H9 (cell line): ENCODE data around the gene MGAT4A. TPM values are rescaled to one million over a fixed set of nuclear protein-coding genes. Genes with fewer than 3 reads are reported as not detected.

Experiments
- DNase-seq: peaks from one replicate; pipeline ENCODE4 v3.0.0-alpha.2; 2017
- H2AFZ ChIP-seq: one replicate; pipeline ENCODE4 v1.6.1; 2013; ENCODE audit warnings: mild to moderate bottlenecking, low read length, control low read depth, moderate library complexity
- H2AK5ac ChIP-seq: 2 replicates; pipeline ENCODE4 v1.6.1; 2013; ENCODE audit warnings: low read length, control low read depth, mixed read lengths; ENCODE audit not compliant: insufficient read length
- H2BK120ac ChIP-seq: one replicate; pipeline ENCODE4 v1.6.1; 2013; ENCODE audit warnings: low read depth, mild to moderate bottlenecking, low read length, control low read depth, inconsistent platforms; ENCODE audit not compliant: poor library complexity, severe bottlenecking
- H2BK12ac ChIP-seq: 2 replicates; pipeline ENCODE4 v1.6.1; 2013; ENCODE audit warnings: low read length, control low read depth, mixed read lengths, low read depth; ENCODE audit not compliant: insufficient read length
- H2BK15ac ChIP-seq: 2 replicates; pipeline ENCODE4 v1.6.1; 2013; ENCODE audit warnings: low read depth, low read length, control low read depth
- H2BK20ac ChIP-seq: one replicate; pipeline ENCODE4 v1.6.1; 2013; ENCODE audit warnings: low read depth, mild to moderate bottlenecking, low read length, control low read depth, inconsistent platforms; ENCODE audit not compliant: poor library complexity, severe bottlenecking
- H2BK5ac ChIP-seq: 2 replicates; pipeline ENCODE4 v1.6.1; 2013; ENCODE audit warnings: low read length, control low read depth, mixed read lengths; ENCODE audit not compliant: insufficient read length
- H3K14ac ChIP-seq: 2 replicates; pipeline ENCODE4 v1.6.1; 2013; ENCODE audit warnings: low read length, control low read depth; ENCODE audit not compliant: insufficient read depth
- H3K18ac ChIP-seq: 2 replicates; pipeline ENCODE4 v1.6.1; 2013; ENCODE audit warnings: low read depth, mild to moderate bottlenecking, mixed read lengths, low read length, control low read depth; ENCODE audit not compliant: insufficient read length
- H3K23ac ChIP-seq: 2 replicates; pipeline ENCODE4 v1.6.1; 2013; ENCODE audit warnings: low read length, control low read depth, mixed read lengths, low read depth; ENCODE audit not compliant: insufficient read length
- H3K23me2 ChIP-seq: 2 replicates; pipeline ENCODE4 v1.6.1; 2013; ENCODE audit warnings: low read depth, mild to moderate bottlenecking, mixed read lengths, low read length, control low read depth; ENCODE audit not compliant: insufficient read length, poor library complexity, severe bottlenecking
- H3K27ac ChIP-seq: 2 replicates; pipeline ENCODE4 v1.5.1; 2013; ENCODE audit warnings: low read length, control low read depth, mixed read lengths, low read depth; ENCODE audit not compliant: insufficient read length
- H3K27me3 ChIP-seq: 2 replicates; pipeline ENCODE4 v1.6.1; 2013; ENCODE audit warnings: low read length, control low read depth, inconsistent platforms; ENCODE audit not compliant: insufficient read depth
- H3K4ac ChIP-seq: 2 replicates; pipeline ENCODE4 v1.6.1; 2013; ENCODE audit warnings: low read depth, mild to moderate bottlenecking, control low read depth, inconsistent platforms, low read length, moderate library complexity
- H3K4me1 ChIP-seq: 2 replicates; pipeline ENCODE4 v1.6.1; 2013; ENCODE audit warnings: low read length, control low read depth, inconsistent platforms; ENCODE audit not compliant: insufficient read depth
- H3K4me2 ChIP-seq: 2 replicates; pipeline ENCODE4 v1.6.1; 2013; ENCODE audit warnings: low read length, control low read depth, mixed read lengths; ENCODE audit not compliant: insufficient read length, insufficient read depth
- H3K56ac ChIP-seq: 2 replicates; pipeline ENCODE4 v1.6.1; 2013; ENCODE audit warnings: low read depth, mild to moderate bottlenecking, mixed read lengths, low read length, control low read depth; ENCODE audit not compliant: insufficient read length
- H3K79me1 ChIP-seq: 2 replicates; pipeline ENCODE4 v1.6.1; 2013; ENCODE audit warnings: low read depth, mild to moderate bottlenecking, moderate library complexity, low read length, control low read depth, inconsistent platforms; ENCODE audit not compliant: insufficient read depth, poor library complexity, severe bottlenecking
- H3K79me2 ChIP-seq: 2 replicates; pipeline ENCODE4 v1.6.1; 2013; ENCODE audit warnings: low read length, control low read depth, inconsistent platforms; ENCODE audit not compliant: insufficient read depth
- H3K9ac ChIP-seq: 2 replicates; pipeline ENCODE4 v1.6.1; 2013; ENCODE audit warnings: low read length, control low read depth, mixed read lengths; ENCODE audit not compliant: insufficient read length; ENCODE audit errors: extremely low read depth
- H3K9me3 ChIP-seq: one replicate; pipeline ENCODE4 v1.6.1; 2013; ENCODE audit warnings: low read depth, low read length, inconsistent platforms; ENCODE audit not compliant: control insufficient read depth
- H3T11ph ChIP-seq: one replicate; pipeline ENCODE4 v1.6.1; 2013; ENCODE audit warnings: mild to moderate bottlenecking, low read length, control low read depth, inconsistent platforms
- H4K20me1 ChIP-seq: one replicate; pipeline ENCODE4 v1.6.1; 2013; ENCODE audit not compliant: control insufficient read depth, insufficient read length, insufficient read depth
- H4K5ac ChIP-seq: 2 replicates; pipeline ENCODE4 v1.6.1; 2013; ENCODE audit warnings: low read depth, mild to moderate bottlenecking, mixed read lengths, low read length, control low read depth; ENCODE audit not compliant: insufficient read length
- H4K8ac ChIP-seq: replicated peaks from 2 replicates; pipeline ENCODE4 v1.6.1; 2013; ENCODE audit warnings: low read length, control low read depth, mixed read lengths, low read depth; ENCODE audit not compliant: insufficient read length
- H4K91ac ChIP-seq: 2 replicates; pipeline ENCODE4 v1.6.1; 2013; ENCODE audit warnings: low read depth, mild to moderate bottlenecking, moderate library complexity, mixed read lengths, low read length, control low read depth; ENCODE audit not compliant: insufficient read length
- H3K27ac Mint-ChIP-seq, 3 experiments: 2 replicates in 2 of 3; 3 replicates in 1 of 3; pipeline ENCODE4 v1.8.0; 2020 to 2021; ENCODE audit warnings: mixed read lengths in 3 of 3, mild to moderate bottlenecking in 1 of 3, moderate library complexity in 1 of 3
- H3K27me3 Mint-ChIP-seq: 2 replicates; pipeline ENCODE4 v1.8.0; 2021; ENCODE audit warnings: low read depth, mild to moderate bottlenecking, moderate library complexity, mixed read lengths
- H3K36me3 Mint-ChIP-seq, 3 experiments: 2 replicates in 2 of 3; 3 replicates in 1 of 3; pipeline ENCODE4 v1.8.0; 2020 to 2021; ENCODE audit warnings: low read depth in 3 of 3, mixed read lengths in 3 of 3; ENCODE audit not compliant: insufficient read depth in 1 of 3
- H3K4me1 Mint-ChIP-seq, 2 experiments: 2 replicates each; pipeline ENCODE4 v1.8.0; 2020; ENCODE audit warnings: mixed read lengths in 2 of 2
- H3K4me3 Mint-ChIP-seq, 2 experiments: 2 replicates in 1 of 2; 3 replicates in 1 of 2; pipeline ENCODE4 v1.8.0; 2020 to 2021; ENCODE audit warnings: mild to moderate bottlenecking in 2 of 2, mixed read lengths in 2 of 2, moderate library complexity in 1 of 2
- H3K9me3 Mint-ChIP-seq, 2 experiments: 2 replicates in 1 of 2; 3 replicates in 1 of 2; pipeline ENCODE4 v1.8.0; 2020; ENCODE audit warnings: mild to moderate bottlenecking in 2 of 2, mixed read lengths in 2 of 2, moderate library complexity in 1 of 2
- CTCF ChIP-seq: fragments of 200-600 bp; sonication (generic); conservative IDR thresholded peaks from 3 replicates; pipeline ENCODE4 v1.8.0; 2021; ENCODE audit warnings: antibody characterized with exemption, mild to moderate bottlenecking
- WGBS: extraction: QIAGEN DNeasy Blood & Tissue Kit; methylation state at CpG from one replicate; pipeline ENCODE4 v1.1.7; 2013; ENCODE audit warnings: missing lambda C conversion rate, low lambda C conversion rate, mixed read lengths; ENCODE audit not compliant: insufficient read length; ENCODE audit errors: extremely low coverage; 5-methylcytosine and 5-hydroxymethylcytosine counted together
- total RNA-seq: library from RNA; stranded (reverse); gene quantifications from 2 replicates; pipeline ENCODE4 v1.2.1, GENCODE V29; 2021

The MGAT4A gene
- total RNA-seq, 1 experiment from 2014 or later: 3.5 TPM

GRCh38 chr2:98702858-98703620 lies 27.9 kb downstream of the MGAT4A start:
- Histone ChIP-seq H3K4ac (no peak overlapping the region), H3K14ac (no peak overlapping the region), H4K8ac (no peak overlapping the region), H3K4me2 (no peak overlapping the region), H2BK120ac (no peak overlapping the region), H3K23ac (no peak overlapping the region), H4K91ac (no peak overlapping the region), H3K27ac (no peak overlapping the region), H4K5ac (no peak overlapping the region), H3K79me1 (no peaks in the 10 kb centered on the region), H3K9ac (no peak overlapping the region), H3K79me2 (no peaks in the 10 kb centered on the region), H2BK12ac (no peak overlapping the region), H2BK20ac (no peak overlapping the region), H3K56ac (no peak overlapping the region), H3K23me2 (no peaks in the 10 kb centered on the region), H3K18ac (no peak overlapping the region), H3K27me3 (no peaks in the 10 kb centered on the region), H3K9me3 (no peaks in the 10 kb centered on the region), H3T11ph (no peak overlapping the region), H2AFZ (no peak overlapping the region), H3K4me1 (no peaks in the 10 kb centered on the region), H2AK5ac (no peak overlapping the region), H2BK15ac (no peak overlapping the region), H4K20me1 (no peaks in the 10 kb centered on the region), H2BK5ac (no peak overlapping the region)
- no peak for TF ChIP-seq CTCF
- no peak for DNase-seq
- no peaks in the 10 kb centered on the region for H3K9me3 Mint-ChIP-seq
- H3K36me3 Mint-ChIP-seq: no peaks in the 10 kb centered on the region; a peak in 1 of 7 replicates
- WGBS: no CpG with 5 or more reads among the region's 6 CpGs
- peaks cover 4% of the 10 kb centered on the region for H3K27me3 Mint-ChIP-seq
- no peak overlapping the region for H3K4me3 Mint-ChIP-seq
- no peaks in the 10 kb centered on the region for H3K4me1 Mint-ChIP-seq
- no peak overlapping the region for H3K27ac Mint-ChIP-seq
